GM10847 (cell line): ENCODE measurements around the gene PDE4D.

Source experiments
- POLR2A ChIP-seq: IDR thresholded peaks from 2 replicates; pipeline ENCODE4 v1.6.1; 2011; ENCODE audit not compliant: insufficient read length; ENCODE audit errors: extremely low read depth

The PDE4D gene

DNA sequence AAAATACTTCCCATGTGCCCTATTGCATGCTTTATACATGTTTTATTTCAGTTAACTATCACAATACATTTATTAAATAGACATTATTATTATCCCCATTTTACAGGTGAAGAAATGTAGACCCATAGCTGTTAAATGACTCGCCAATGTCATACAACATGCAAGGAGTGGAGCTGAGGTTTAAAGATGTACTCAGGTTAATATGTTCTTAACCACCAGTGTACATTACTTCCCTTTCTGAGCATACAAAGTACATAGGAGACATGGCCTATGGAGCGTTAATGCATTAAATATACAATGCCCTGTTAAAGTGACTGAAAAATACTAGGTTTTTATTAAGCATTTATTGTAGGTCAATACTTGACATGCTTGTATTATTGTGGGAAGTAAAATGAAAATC is 407.0 kb downstream of the PDE4D start:
- no peak for TF ChIP-seq POLR2A

DNA sequence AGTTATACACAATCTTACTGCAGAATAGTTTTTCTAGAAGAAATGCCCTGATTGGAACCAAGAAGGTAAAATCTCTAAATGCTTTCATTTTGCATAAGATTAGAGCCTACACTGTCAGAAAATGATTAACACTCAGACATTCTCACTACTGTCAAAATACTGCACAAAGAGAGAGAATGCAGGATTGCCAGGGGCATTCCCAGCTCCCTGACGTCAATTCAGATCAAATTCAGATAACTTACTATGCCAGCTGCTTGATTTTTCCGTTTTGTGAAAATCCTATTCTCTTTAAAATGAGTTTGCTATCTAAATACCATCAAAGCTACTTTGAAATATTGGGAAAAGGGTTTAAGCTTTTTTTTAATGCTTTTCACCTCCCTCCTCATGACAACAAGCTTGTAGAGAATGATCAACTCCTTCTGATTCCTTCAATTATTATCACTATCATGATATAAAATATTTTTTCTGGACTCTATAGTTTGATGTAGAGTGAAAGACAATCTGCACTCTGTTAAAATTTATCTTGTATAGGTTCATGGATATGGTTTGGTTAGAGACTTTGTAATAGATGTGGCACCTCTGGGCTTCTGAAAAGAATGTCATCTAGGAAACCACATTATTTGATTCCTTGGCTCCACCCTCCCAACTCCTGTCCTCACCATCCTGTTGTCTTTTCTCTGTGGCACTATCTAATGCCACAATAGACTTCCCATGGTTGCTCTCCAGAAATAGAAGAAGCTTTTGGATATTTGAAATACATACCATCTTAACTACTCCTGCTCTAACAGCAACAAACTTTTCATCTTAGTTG is 407.7 kb downstream of the PDE4D start:
- TF ChIP-seq POLR2A = no peak

DNA sequence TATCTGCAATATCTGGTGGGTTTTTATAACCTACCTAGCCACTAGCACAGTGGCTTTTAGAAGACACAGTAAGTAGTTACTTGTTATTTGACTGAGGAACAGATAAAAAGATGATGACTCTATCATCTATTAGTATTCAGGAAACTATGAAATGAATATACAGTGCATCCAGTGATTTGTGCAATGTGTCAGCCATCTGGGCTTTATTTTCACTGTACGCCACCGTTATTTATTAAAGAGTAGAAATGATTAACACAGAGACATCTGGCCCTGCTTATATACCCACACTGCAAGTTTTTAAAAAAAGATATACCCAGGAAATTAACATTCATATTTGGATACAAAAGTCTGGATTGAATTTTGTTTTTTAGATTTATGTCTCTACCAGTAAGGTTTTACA is 408.4 kb downstream of the PDE4D start:
- TF ChIP-seq POLR2A = no peak

DNA sequence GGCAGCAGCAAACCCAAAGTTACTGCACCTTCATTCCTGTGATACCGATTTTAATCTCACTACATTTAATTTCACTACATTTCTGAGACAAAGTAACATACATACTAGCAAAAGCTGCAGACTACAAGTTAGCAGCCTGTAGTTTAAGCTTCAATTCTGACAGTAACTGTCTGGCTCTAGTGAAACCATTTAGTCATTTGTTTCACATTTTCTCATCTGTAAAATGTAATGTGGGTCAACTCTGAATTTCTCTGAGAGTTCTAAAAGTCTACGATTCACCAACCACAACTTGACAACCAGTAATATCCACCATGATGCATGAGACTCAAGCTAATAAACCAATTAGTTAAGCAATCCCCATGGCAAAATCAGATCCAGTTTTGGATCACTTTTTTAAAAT is 408.9 kb downstream of the PDE4D start:
- no peak for TF ChIP-seq POLR2A

DNA sequence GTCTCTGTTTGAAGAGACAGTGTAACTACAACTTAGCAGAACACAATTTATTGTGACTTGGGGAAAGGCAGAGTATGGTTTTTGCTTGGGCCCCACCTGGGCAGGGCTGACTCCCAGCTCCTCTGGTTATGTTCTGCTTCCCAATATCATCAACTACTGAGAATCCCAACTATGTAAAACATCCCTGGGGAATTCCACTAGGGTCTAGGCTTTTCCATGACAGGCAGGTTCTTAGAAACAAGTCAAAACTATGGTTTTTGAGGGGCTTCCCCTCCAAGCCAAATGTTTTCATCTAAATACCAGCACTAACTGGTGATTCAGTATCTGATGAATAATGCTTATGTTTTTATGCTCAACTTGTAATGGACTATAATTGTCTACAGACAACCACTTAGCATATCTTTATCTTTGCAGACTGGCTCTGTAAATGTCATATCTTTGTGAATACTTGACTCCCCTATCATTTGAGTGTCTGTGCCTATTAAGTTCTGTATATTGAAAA is 409.5 kb downstream of the PDE4D start:
- TF ChIP-seq POLR2A = no peak

DNA sequence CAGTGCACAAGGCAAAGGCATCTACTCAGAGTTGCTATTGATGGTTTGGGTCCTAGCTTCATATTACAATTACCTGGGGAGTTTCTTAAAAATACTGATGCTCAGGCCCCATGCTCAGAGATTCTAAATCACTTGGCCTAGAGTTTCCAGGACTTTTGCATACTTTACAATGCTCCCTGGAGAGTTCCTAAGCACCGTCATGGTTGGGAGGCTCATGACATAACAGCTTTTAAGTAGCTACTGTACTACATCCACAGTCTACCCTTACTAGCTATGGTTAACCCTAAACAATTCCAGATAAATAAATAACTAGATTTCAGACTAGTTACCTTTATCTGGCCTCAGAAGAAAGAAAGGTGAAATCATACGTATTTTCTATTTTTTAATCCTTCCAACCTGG is 414.4 kb downstream of the PDE4D start:
- no peak for TF ChIP-seq POLR2A

DNA sequence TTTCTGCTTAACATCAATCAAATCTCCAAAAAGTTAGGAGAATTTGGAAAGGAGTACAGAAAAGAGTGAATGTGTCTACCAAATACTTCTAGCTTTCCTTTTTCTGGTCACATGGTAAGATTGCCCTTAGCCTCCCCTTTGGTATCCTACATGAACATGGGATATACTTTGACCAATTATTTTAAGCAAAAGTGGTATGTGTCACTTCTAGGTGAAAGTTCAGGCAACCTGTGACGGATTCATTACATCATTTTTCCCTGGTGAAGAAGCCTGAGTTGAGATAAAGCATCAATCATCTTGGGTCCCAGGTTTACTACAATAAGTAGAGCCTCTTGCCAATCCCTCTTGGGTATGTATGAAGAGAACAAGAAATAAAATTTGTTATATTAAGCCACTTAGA is 419.2 kb downstream of the PDE4D start:
- TF ChIP-seq POLR2A = no peak

DNA sequence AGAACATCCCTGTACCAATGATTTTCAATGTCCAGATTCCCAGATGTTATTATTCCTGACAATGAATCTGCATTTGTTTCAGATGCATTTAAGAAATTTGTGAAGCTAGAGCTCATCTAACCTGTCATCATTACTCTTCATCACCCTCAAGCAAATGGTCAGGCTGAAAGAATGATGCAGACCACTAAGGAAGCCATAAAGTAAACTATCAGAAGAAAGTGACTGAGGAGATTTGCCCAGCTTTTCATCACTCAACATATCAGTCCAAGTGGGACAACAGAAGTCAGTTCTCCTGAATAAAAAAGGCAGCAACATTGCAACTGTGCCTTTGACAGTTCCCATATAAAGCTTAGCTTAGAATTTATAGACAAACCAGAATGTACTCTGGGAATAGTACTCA is 419.9 kb downstream of the PDE4D start:
- TF ChIP-seq POLR2A = no peak

DNA sequence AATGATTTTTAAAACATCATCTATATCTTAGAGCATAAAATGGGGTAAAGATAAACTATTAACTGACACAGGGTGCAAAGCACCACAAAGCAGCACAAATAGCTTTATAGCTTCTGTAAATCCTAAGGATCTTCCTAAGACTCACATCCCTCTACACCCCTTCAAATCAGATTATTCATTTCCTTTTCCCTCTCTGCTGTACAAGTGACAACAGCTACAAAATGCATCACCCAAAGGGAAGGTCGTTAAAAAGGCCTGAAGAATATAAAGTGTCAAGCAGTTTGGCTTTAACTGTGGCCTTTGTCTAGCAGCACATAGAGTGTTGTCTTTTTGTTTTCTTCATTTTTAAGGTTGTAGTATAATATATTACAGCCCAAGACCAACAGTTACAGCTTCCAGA is 422.1 kb downstream of the PDE4D start:
- no peak for TF ChIP-seq POLR2A

DNA sequence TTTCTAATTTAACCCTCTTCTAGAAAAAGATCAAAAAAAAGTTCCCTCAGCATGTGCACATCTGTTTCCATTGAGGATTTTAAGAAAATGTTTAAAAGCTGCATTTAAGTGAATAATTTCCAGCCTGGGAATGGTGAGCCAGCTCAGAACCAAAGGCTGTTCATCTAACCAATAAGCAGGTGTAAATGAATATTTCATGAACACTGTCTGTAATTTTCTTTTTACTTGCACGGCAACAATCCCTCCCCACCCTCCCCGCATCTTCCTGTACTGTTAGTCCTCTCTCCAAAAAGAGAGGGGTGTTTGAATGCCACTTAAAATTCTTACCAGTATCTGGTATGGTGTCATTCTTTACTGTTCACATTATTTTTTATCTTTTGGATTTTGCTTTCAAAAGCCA is 425.6 kb downstream of the PDE4D start:
- no peak for TF ChIP-seq POLR2A

DNA sequence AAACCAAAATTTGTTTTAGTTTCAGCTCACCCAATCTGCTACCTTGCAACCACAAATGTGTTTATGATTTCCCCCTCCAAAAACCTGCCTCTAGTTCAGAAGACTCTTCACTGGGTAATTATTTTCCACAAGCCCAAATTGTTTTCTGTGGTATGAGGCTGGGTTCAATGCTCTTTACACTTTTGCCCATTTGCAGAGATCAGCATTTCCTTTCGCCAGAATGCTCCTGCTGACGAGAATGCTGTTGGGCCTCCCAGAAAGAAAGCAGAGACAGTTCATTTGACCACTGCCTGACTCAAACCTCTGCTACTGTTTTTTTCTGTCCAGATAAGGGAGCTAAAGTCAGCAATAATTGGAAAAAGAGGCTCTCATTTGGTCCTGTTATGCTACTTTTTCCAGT is 427.3 kb downstream of the PDE4D start:
- no peak for TF ChIP-seq POLR2A

DNA sequence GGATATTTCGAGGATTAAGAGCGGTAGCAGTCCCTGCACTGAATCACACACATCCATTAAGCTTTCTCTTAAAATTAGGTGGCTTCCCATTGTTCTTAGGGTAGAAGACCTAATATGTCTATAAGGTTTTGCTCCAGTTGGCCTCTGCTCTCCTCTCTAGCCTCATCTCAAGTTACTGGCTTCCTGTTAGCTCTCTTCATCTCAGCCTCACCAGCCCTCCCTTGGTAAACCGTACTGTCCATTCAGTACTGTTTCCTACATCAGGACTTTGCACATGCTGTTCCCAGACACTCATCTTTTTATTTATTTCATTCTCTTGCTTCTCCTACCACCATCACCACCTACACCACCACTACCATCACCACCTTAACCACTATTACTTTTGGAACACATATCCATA is 428.6 kb downstream of the PDE4D start:
- TF ChIP-seq POLR2A = no peak

DNA sequence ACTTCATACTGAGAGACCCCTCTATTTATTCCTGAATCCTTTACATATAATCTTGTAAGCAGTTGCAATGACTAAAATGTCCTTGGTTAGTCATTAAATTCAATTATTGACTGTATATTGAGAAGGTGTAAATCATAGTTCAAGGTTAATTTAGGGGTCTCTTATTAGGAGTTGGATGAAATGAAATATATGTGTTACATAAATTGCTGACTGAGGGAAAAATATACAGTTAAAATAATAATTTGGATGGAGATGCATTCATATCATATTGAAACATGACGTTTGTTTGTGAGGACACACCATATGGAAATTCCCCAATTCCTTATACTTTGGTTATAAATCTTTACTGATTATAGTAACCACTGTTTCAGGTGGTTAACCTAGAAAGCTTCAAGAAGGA is 430.6 kb downstream of the PDE4D start:
- no peak for TF ChIP-seq POLR2A

DNA sequence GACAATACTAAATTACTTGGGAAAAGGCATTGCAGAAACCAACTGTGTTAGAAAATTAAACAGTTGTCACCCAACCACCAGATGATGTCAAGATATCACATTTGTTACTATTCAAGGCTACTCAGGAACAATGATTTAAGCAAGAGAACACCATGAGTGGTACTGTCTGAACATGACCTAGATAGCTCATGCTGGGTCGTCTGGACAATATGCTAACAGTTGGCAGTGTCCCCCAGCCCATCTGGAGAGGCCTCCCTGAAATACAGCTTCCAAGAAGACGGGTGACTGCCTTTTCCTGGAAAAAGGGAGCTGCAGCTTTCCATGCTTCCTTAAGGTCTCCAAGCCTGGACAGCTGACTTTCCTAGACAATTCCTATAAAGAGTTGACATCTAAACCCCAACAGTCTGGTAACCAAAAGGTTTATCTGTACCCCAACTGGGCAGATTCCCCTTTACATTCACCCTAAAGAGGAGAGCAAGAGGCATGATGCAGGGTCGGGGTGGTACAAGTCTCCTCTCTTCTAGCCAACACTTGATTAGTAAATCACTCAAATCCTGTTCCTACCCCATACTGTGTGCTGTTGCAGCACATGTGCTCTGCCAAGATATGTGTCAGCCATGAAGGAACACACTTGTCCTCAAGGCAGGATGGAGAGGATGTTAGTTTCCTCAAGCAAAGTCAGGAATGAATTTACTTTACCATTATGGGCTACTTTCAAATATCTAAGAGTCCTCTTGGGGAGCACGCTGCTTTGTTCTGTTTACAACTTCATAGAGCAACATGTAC is 433.0 kb downstream of the PDE4D start:
- no peak for TF ChIP-seq POLR2A

DNA sequence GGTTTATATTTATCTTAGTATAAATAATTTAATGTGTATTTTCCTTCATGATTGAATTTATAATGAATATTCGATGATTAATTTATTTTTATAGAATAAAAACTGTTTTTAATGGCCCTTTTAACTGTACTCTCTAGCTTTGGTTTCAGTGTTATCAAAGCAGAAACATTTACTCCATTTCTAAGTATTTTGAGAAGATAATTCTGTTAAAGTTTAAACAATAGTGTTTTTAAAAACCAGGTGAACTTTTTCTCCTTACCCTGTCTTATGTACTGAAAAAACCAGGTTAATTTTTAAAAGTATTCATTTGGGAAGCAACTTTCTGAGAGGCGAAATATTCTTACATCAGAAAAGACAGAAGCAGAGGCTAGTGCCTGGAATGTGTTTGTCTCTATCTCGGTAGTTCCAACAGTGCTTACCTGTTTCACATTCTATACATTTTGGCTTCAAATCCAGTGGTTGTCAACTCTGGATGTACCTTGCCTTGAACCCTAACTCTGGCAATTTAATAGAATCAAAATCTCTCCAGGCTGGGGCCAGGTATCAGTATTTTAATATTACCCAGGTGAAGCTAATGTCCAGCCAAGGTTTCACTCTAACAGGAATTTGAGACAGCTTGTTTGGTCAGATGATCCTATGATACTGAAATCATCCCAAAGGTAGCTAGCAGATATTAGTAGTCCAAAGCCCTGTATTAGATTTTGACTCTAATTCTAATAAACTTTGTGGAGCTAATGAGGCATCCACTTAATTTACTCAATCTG is 434.4 kb downstream of the PDE4D start:
- TF ChIP-seq POLR2A = no peak

DNA sequence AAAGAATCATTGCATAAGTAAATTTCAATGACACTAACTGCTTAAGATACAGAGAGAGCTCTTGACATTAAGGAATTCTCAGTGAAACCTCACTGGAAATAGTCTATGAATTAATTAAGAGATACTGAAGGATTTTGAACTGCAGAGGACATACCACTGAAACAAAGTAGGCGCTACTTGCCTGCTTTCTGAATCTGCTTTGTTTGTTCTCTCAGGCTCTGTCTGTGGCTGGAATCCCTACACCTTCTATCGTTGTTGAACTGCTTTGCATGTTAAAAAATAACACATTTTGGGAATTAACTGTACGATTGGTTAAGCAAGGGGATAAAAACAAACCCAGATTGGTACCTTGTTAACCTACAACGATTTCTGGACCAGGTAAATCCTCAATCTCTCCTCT is 435.2 kb downstream of the PDE4D start:
- TF ChIP-seq POLR2A = no peak
